HL-60 (cell line): Measurements from ENCODE around the gene FARP1.

Source experiments
- DNase-seq, 2 experiments: peaks; one replicate each; pipeline ENCODE4 v3.0.0-alpha.2; 2010 to 2020; ENCODE audit warnings: low read depth in 1 of 2, low spot score in 1 of 2
- H3K27ac ChIP-seq: fragments of 250-450 bp; sonication (Bioruptor Pico); replicated peaks from 2 replicates; pipeline ENCODE4 v1.5.1; 2020; ENCODE audit warnings: mild to moderate bottlenecking, moderate library complexity
- H3K27me3 ChIP-seq: fragments of 250-450 bp; sonication (Bioruptor Pico); 2 replicates; pipeline ENCODE4 v1.5.1; 2021; ENCODE audit warnings: mild to moderate bottlenecking, moderate library complexity; ENCODE audit not compliant: insufficient read depth, poor library complexity, severe bottlenecking
- H3K4me3 ChIP-seq: replicated peaks from 2 replicates; pipeline ENCODE4 v1.5.1; 2011; ENCODE audit warnings: mild to moderate bottlenecking, control low read depth, low read length; ENCODE audit not compliant: insufficient read depth
- GABPA ChIP-seq: IDR thresholded peaks from 2 replicates; pipeline ENCODE4 v1.6.1; 2012; ENCODE audit warnings: low read depth
- POLR2AphosphoS5 ChIP-seq: IDR thresholded peaks from 2 replicates; pipeline ENCODE4 v1.6.1; 2012; ENCODE audit warnings: low read depth
- REST ChIP-seq: IDR thresholded peaks from 2 replicates; pipeline ENCODE4 v1.6.1; 2012; ENCODE audit warnings: low read depth; ENCODE audit not compliant: insufficient replicate concordance
- SPI1 ChIP-seq: IDR thresholded peaks from 2 replicates; pipeline ENCODE4 v1.6.1; 2012; ENCODE audit warnings: low read depth, mild to moderate bottlenecking, borderline replicate concordance
- TF ChIP-seq, protein P1 (sequence below): IDR thresholded peaks from one replicate; pipeline ENCODE4 v1.5.1; 2011; ENCODE audit warnings: low read length, control low read depth, inconsistent platforms; ENCODE audit not compliant: insufficient read depth

FARP1 gene

DNA sequence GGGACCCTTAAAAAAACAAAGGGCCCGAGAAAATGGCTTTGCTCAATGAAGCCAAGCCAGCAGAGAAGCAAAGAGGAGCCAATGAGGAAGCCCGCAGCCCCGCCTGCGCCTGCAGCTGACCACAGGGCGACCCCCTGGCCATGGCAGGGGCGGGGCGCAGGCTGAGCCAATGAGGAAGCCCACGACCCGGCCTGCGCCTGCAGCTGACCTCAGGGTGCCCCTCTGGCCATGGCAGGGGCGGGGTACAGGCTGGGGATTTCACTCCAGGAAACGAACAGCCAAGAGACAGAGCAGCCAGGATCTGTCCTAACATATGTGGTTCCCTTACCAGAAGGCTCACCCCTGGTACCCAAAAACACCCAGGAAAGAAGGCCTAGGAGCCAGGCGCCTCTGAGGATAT is 332.6 kb downstream of the FARP1 start:
- no peak overlapping the region for H3K4me3 ChIP-seq
- H3K27me3 ChIP-seq, result no peaks in the 10 kb centered on the region
- no peak for DNase-seq
- H3K27ac ChIP-seq, result no peak overlapping the region
- TF ChIP-seq, protein P1, sequence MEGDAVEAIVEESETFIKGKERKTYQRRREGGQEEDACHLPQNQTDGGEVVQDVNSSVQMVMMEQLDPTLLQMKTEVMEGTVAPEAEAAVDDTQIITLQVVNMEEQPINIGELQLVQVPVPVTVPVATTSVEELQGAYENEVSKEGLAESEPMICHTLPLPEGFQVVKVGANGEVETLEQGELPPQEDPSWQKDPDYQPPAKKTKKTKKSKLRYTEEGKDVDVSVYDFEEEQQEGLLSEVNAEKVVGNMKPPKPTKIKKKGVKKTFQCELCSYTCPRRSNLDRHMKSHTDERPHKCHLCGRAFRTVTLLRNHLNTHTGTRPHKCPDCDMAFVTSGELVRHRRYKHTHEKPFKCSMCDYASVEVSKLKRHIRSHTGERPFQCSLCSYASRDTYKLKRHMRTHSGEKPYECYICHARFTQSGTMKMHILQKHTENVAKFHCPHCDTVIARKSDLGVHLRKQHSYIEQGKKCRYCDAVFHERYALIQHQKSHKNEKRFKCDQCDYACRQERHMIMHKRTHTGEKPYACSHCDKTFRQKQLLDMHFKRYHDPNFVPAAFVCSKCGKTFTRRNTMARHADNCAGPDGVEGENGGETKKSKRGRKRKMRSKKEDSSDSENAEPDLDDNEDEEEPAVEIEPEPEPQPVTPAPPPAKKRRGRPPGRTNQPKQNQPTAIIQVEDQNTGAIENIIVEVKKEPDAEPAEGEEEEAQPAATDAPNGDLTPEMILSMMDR, result no peak
- TF ChIP-seq POLR2AphosphoS5 (no peak), REST (no peak), GABPA (no peak), SPI1 (no peak)

GRCh38 chr13:98476106-98476505 is 333.2 kb downstream of the FARP1 start:
- Histone ChIP-seq H3K4me3 (no peak overlapping the region), H3K27ac (no peak overlapping the region), H3K27me3 (no peaks in the 10 kb centered on the region)
- TF ChIP-seq SPI1 (no peak), REST (no peak), POLR2AphosphoS5 (no peak), GABPA (no peak)
- TF ChIP-seq, protein P1, result no peak
- no peak for DNase-seq

DNA sequence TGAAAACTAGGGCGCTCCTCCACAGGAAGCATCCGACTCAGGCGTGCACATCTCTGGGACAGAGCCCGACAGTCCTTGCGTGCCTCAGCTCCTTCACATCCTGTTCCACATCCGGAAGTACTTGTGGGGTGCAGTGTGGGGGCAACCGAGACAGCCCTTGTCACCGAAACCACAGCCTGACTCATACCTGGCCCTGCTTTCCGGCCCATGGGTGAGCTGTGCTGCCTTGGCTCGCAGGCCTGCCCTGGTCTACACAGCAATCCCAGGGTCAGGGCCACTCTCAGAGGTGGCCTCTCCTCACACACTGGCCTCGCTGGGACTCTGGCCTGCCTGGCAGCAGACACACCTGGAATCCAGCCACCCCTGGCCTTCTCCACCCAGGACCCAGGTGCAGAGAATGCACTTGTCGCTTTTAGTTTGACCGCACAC is 333.7 kb downstream of the FARP1 start:
- H3K27ac ChIP-seq, result no peak overlapping the region
- TF ChIP-seq, protein P1, result no peak
- TF ChIP-seq REST, result no peak
- peak; percentile 75 for TF ChIP-seq GABPA
- peak; percentile 97 for TF ChIP-seq POLR2AphosphoS5
- no peak for TF ChIP-seq SPI1
- DNase-seq, result peak; percentile 73 to 93
- no peak overlapping the region for H3K4me3 ChIP-seq
- no peaks in the 10 kb centered on the region for H3K27me3 ChIP-seq
